GM13977 (cell line): ENCODE results near the gene NR4A1.

ENCODE experiments used
- DNase-seq: peaks from one replicate; pipeline ENCODE4 v3.0.0; 2012; ENCODE audit warnings: low spot score
- in situ Hi-C: fragments of 300-500 bp; cut with MboI; formaldehyde crosslinking; loops from one replicate; pipeline ENCODE4 v1.12.0; 2022; ENCODE audit warnings: low sequenced_read_pairs, low pct_unique_long_range_greater_than_20kb, mixed read lengths, inconsistent platforms; ENCODE audit not compliant: unreplicated experiment
- TF ChIP-seq, protein P1 (sequence below): IDR thresholded peaks from 2 replicates; pipeline ENCODE4 v1.5.1; 2012; ENCODE audit warnings: mild to moderate bottlenecking, control low read depth; ENCODE audit not compliant: insufficient read depth; ENCODE audit errors: extremely low read depth, missing control alignments

Gene NR4A1

DNA sequence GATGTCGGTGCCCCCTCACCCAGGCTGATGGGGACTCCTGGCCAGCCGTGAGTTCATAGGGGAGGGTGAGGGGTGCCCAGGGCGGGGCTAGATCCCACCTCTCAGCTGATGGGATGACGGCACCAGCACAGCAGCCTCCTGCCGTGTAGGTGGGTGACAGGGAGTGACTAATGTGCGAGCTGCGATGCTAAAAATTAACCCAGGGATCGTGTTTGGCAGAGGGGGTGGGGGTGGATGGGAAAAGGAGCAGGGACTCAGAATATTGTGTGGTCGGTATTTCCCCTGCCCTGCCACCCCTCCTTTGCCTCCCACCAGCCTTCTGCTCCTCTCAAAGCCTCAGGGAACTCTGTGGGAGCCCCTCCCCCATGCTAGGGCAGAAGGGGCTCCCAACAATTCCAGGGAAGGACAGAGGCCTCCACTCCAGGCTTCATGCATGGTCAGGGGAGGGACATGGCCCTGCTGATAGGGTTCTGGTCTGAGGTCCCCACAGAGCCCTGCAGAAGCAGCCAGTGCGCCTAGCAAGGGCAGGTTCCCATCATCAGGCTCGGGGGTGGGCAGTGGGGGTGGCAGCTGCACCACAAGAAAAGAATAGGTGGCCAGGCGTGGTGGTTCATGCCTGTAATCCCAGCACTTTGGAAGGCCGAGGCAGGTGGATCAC is 32.0 kb upstream of the NR4A1 start:
- DNase-seq: no peak
- in situ Hi-C loops: no loop called here
- TF ChIP-seq, protein P1, sequence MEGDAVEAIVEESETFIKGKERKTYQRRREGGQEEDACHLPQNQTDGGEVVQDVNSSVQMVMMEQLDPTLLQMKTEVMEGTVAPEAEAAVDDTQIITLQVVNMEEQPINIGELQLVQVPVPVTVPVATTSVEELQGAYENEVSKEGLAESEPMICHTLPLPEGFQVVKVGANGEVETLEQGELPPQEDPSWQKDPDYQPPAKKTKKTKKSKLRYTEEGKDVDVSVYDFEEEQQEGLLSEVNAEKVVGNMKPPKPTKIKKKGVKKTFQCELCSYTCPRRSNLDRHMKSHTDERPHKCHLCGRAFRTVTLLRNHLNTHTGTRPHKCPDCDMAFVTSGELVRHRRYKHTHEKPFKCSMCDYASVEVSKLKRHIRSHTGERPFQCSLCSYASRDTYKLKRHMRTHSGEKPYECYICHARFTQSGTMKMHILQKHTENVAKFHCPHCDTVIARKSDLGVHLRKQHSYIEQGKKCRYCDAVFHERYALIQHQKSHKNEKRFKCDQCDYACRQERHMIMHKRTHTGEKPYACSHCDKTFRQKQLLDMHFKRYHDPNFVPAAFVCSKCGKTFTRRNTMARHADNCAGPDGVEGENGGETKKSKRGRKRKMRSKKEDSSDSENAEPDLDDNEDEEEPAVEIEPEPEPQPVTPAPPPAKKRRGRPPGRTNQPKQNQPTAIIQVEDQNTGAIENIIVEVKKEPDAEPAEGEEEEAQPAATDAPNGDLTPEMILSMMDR: no peak

DNA sequence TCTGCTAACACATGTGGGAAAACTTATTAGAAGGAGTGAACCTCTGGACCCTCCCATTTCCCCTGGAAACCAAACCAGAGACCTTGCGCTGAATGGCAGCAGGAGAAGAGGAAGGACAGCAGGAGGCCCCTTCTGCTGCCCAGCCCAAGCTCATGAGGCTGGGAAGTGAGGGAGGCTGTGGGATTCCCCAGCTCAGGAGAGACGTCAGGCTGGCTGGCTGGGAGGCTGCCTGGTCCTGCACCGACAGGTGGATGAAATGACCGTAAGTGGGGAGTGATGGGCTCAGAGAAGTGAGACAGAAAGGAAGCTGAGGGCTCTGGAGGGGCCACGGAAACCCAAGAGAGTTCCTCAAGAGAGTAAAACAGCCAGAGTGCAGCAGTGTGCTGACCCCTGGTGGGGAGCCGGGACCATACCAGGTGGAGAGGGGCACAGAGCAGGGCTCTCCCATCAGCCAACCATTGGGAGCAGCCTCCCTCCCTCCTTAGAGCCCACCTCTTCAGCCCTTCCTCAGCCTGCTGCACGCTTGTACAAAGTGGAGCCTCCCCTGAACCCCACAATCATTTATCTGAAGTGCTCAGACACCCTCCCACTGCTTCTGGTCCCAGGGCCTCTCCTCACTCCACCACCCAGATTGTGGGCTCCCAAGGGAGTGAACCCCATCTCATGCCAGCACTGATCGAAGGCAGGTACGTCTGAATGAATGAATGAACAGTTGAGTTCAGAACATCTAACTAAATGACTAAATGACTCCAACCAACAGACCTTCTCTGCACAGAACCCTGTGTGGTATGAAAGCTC is 30.5 kb upstream of the NR4A1 start:
- in situ Hi-C loops: loop anchor here (10.0 kb wide), 1 partner anchor 104 kb away; no protein-coding TSS in a partner anchor
- peak; percentile 78 for DNase-seq
- TF ChIP-seq, protein P1: peak; percentile 83

DNA sequence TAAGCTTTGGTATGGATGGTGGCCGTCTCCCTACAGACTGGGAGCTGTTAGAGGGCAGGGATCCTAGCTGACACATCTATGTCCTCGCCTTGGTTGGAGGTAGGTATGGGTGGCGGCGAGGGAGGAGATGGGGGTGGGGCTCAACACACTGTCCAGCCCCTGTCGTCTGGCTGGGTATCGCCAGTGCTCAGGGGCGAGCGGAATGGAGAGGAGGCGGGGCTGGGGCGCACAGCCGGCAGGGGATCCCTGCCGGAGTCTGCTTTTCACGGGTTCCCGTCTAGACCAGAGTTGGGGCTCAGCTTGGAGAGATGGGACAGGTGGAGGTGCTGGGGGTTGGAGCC is 28.4 kb upstream of the NR4A1 start:
- DNase-seq: no peak
- in situ Hi-C loops: loop anchor here (10.0 kb wide), 1 partner anchor 102 kb away; no protein-coding TSS in a partner anchor

GRCh38 chr12:52023182-52023975 is 27.9 kb upstream of the NR4A1 start:
- peak; percentile 96 for DNase-seq

More for the DNA sequence above, 28.4 kb upstream of the NR4A1 start:
- TF ChIP-seq, protein P1: no peak

DNA sequence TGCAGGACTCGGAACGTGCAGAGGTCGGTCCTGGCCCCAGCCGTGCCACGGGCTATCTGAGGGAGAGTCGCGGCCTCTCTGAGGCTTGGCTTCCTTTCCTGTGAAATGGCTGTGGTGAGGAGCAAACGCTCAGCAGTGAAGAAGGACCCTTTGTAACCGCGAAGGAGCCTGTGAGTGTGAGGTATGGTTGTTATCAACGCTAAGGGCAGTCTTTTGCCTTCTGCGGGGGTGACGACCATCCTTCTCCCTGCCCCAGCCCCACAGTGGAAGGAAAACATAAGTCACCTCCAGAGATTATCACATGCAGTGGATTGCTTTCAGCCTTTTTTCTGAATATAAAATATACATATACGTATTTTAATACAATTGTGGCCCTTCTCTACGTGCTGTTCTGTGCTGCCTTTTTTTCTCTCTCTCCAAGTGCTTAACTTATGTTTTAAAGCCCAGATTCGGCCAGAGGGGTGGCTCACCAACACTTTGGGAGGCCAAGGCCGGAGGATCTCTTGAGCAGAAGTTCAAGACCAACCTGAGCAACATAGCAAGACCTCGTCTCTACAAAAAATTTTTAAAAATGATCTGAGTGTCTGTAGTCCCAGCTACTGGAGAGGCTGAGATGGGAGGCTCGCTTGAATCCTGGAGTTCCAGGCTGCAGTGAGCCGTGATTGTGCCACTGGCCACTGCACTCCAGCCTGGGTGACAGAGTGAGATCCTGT is 27.1 kb upstream of the NR4A1 start:
- no peak for DNase-seq
- in situ Hi-C loops: loop anchor here (10.0 kb wide), 1 partner anchor 101 kb away; no protein-coding TSS in a partner anchor
- TF ChIP-seq, protein P1: no peak

More at GRCh38 chr12:52023182-52023975, 27.9 kb upstream of the NR4A1 start:
- in situ Hi-C loops: loop anchor here (10.0 kb wide), 1 partner anchor 101 kb away; no protein-coding TSS in a partner anchor
- TF ChIP-seq, protein P1: peak; percentile 93
